Astrocyte of the hippocampus (primary cell): ENCODE results near the gene ANKRD11.
A peak's percentile ranks its signal among the peaks of the same experiment; 100 is the strongest.
"Not testable (repeated sequence)": the region's sequence is repeated elsewhere in the genome, so short reads cannot be mapped to it uniquely, and the experiment has no call there.

Experiments used
- DNase-seq: peaks from one replicate; pipeline ENCODE4 v3.0.0; 2011; ENCODE audit warnings: low read depth, low spot score

The ANKRD11 gene

DNA sequence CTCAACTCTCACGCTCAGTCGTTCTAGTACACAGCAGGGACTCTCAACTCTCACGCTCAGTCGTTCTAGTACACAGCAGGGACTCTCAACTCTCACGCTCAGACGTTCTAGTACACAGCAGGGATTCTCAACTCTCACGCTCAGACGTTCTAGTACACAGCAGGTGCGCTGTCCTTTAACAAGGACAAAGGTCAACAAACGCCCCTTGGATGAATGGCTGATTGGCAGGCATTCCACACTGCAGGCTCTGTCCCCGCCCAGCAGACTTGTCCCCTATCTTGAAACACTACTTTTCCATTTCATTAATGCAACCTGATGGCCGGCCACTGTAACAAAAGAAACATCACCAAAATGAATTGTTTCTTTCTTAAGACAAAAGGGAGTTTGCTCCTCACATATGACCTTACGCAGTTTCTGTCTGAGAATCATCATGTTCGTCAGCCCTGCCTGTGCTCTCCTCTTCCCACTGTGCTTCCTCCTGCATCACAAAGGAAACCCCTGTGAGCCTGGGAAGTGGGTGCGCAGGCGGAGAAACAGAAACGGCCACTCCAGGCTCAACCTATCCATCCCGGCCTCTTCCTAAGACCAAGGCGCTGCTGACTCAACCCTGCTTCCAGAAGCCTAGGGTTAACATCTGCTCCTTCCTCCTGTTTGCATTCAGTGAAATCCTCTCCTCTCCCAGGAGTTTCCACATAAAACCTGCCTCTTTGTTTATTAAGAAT lies 59.8 kb downstream of the ANKRD11 start:
- no peak for DNase-seq

DNA sequence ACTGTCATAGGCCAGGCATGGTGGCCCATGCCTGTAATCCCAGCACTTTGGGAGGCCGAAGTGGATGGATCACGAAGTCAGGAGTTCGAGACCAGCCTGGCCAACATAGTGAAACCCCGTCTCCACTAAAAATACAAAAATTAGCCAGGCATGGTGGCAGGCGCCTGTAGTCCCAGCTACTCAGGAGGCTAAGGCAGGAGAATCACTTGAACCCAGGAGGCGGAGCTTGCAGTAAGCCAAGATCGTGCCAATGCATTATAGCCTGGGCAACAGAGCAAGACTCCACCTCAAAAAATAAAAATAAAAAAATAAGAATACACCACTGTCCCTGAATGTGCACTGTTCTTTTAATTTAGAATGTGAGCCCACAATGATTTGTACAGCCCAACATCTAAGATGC lies 61.8 kb downstream of the ANKRD11 start:
- DNase-seq: not testable (repeated sequence)

DNA sequence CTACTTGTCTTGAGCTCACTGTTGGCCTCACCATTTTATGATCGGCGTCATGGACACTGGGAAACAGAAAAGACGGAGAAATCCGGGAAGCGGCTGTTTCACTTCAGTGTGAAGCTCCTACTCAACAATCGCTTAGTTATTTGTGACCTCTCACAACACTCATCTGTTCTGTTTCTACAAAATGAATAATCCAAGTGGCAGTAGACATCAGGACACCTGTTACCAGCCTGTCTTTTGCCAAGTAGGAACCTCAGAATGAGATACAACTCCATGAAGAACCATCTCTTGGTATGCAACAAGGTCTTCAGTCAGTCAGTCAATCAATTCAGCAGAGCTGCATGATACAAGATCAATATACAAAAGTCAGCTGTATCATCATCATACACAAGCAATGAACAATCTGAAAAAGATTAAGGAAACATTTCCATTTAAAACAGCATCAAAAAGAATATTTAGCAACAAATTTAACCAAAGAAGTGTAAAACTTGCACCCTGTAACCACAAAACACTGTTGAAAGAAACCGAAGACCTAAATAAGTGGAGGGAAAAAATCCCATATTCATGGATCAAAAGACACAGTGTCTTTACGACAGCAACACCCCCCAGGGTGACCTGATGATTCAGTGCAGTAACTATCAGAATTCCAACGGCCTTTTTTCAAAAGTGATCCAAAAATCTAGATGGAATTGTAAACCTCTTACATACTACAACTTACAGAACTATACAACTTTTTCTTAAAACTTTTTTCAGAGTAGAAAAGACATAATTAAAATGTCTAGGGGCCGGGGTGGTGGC lies 63.4 kb downstream of the ANKRD11 start:
- DNase-seq: peak; percentile 56

DNA sequence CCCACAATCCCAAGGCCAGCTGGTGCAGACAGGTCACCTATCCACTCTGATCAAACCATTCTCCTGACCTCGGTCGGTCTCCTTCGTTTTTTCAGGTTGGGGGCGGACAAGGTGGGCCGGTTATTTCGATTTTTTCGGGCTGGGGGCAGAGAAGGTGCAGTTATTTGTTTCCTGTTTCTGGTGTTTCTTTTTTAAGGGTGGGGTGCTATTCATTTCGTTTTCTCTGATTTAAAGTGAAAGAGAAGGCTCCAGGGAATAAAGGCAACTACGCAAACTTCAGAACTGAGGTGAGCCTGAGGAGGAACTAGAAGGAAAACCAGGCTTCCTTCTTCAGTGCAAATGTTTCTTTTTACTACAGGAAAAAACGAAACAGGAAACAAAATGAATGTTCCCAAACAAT lies 64.8 kb downstream of the ANKRD11 start:
- DNase-seq: no peak

DNA sequence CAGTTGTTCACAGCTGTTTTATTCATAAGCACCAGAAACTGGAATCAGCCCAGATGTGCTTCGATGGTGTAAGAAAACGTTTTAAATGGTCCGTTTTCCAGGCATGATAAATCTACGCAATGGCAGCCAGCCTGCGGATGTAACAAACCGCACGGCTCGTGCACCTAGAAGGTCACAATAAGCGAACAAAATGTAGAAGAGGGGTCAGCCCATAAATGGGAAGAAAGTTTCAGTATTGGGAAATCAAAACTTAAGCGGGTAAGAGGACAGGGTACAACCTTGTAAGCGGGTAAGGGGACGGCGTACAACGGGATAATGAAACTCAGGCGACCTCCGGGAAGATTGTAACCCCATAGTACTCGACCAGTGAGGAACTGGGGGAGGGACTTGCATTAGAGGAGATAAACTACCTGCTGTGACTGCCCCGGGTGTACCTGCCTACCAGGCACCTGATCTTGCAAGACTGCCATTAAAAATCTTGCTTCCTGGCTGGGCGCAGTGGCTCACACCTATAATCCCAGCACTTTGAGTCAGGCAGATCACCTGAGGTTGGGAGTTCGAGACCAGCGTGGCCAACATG lies 66.6 kb downstream of the ANKRD11 start:
- DNase-seq: no peak

DNA sequence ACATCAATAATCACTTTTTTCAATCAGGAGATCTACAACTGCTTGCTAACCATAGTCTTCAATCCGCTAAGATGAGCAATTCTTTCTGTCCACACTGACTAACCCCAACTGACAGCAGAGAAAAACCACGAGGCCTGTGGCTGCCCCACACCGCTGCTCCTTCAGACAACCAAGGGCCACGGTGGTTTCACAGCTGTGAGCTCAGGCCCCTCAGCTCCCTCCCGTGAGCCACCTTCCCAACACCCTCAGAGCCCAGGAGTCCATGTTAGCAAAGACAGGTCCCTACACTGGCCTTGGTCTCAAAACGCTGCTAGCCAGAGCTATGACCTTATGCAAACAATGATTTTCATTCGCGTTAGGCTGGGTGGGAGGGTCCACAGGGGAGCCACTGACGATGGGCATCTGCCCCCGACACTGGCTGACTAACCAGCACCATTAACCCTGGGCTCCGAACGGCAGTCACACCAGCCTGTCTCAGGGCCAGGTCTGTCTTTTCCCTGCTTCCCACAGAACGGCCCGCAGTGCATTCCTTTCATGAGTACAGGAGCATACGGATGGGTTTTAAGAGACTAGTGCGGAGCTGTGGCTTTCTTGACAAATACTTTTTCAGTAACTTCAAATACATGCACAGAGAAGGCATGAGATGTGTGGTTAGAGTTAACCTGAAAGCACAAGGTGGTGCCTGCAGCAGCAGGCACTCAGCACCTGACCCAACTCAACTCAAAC lies 67.3 kb downstream of the ANKRD11 start:
- peak; percentile 85 for DNase-seq

DNA sequence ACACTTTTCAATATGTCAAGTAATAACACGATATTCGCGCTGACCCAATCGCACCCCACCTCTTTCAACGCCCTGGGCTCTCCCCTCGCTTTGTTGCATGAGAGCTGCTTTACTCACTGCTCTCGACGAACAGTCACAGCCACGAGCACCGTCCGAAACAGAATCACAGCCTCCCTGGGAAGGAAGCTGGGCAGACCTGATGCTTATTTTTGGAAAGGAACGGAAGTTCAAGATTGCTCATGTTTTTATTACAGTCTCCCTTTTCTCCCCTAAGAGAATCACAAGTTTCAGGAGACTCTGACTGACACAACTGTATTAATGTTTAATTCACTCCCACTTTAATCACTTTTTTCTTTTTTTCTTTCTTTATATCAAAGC lies 67.8 kb downstream of the ANKRD11 start:
- peak; percentile 39 for DNase-seq

DNA sequence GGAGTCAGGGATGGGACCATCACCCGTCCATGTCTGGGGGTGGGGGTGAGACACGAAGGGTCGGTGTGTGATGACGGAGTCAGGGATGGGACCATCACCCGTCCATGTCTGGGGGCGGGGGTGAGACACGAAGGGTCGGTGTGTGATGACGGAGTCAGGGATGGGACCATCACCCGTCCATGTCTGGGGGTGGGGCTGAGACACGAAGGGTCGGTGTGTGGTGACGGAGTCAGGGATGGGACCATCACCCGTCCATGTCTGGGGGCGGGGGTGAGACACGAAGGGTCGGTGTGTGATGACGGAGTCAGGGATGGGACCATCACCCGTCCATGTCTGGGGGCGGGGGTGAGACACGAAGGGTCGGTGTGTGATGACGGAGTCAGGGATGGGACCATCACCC lies 69.1 kb downstream of the ANKRD11 start:
- not testable (repeated sequence) for DNase-seq

DNA sequence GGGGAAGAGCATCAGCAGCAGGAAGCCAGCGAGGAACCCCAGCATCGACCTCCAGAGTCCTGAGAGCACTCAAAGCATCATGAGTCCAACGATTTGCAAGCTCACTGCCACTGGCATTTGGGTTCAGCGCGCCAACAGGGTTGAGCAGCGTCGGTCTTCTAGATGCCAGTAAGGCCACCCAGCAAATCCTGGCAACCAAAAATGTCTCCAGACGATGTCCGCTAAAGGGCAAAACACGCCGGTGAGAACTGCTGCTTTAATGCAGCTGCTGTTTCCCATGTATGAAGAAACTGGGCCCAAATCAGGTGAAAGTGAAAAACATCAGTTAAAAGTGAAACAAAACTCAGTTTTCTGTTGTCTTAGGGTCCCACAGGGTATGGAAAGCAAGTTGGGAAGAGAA lies 70.2 kb downstream of the ANKRD11 start:
- DNase-seq: no peak

DNA sequence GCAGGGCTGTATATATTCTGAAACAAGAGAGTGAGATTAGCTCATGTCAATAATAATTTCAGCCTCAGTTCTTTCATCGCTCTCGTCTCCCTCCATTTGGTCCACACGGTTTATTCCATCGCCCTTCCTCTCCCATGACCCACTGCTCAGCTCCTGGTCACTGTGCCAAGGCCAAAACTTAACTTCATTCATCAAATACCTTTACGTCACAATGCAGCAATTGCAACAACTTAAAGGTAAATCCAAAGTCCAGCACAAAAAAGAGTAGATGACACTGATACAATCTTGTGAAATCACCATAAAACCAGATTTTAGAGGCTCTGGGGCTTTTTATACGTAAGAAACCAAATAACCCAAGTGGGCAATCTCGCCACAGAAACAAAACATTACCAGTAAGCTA lies 72.0 kb downstream of the ANKRD11 start:
- no peak for DNase-seq

DNA sequence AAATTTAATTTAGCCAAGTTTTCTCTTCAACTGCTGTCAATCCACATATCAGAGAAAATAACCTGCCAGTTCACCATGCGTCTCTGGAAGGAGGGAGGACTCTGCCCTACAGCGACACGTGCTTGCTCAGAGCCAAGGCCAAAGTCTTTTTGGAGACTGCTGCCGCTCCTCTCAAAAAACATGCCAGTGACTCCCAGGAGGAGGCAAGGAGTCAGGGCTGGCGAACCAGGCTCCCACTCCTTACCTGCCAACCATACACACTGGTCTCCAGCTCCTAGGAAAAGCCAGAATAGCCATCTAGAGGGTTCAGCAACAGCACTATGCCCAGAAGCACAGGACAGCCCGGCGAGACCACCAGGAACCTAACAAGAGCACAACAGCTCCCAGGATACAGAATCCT lies 73.0 kb downstream of the ANKRD11 start:
- no peak for DNase-seq

DNA sequence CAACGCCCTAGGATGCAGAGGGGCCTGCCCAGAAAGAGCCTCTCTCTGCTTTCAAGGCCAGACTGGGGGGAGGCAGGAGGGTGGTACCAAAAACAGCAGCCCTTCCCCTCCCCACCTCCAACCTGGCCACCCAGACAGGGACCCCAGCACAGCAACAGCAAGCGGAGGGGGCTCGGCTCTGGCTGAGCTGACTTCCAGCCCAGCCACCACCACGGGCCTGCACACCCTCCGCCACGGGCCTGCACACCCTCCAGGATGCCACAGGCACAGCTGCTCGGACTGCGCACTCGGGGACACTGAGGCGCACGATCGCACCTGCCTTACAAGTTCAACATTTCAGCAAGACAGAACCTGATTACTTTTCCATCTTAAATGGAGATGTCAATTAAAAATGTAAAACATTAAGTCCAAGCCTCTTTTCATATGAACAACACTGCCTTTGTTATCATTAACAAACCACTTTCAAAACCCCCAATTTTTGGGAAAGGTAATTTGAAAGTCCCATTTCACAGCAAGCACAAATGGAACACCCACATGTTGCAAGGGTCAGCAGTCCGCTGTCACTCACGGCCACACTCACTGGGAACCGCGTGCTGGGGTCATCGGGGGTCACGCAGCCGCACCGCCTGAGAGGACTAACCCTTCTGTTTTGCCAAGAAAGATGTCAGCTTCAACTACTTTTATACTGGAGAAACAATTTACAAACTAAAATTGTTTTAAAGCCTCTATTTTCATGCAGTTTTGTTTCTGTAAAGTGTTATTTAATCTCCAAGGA lies 76.4 kb downstream of the ANKRD11 start:
- DNase-seq: no peak

DNA sequence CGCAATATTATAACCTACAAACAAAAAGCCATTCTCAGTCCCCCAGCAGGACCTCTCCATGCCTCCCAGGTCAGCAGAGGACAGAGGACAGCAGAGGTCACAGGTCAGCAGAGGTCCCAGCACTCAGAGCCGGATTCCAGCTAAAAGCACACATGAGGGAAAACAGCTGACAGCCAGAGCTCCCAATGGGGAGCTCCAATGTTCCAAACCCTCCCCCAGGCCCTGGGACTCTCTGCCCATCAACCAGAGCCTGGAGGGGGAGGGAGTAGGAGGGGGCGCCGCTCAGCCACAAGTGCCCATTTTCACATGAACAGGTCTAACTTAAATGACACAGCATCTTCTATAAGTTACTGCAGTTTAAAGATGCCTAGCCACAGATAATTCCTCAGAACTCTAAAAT lies 77.5 kb downstream of the ANKRD11 start:
- DNase-seq: no peak

DNA sequence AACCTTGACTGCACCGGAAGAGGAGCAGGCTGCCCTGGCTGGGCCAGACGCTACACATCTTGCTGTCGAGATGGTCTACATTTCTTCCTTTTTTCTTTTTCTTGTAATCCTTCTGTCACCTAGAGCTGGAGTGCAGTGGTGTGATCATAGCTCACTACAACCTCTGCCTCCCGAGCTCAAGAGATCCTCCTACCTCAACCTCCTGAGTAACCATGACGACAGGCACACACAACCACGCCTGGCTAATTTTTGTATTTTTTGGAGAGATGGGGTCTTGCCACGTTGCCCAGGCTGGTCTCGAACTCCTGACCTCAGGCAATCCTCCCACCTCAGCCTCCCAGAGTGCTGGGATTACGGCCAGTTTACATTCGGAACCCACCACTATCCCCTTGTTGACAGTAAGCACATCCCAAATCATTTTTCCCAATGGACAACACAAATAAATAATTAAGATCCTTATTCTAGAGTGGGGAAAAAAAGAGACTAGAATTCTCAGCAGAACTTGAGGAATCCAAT lies 79.0 kb downstream of the ANKRD11 start:
- no peak for DNase-seq

DNA sequence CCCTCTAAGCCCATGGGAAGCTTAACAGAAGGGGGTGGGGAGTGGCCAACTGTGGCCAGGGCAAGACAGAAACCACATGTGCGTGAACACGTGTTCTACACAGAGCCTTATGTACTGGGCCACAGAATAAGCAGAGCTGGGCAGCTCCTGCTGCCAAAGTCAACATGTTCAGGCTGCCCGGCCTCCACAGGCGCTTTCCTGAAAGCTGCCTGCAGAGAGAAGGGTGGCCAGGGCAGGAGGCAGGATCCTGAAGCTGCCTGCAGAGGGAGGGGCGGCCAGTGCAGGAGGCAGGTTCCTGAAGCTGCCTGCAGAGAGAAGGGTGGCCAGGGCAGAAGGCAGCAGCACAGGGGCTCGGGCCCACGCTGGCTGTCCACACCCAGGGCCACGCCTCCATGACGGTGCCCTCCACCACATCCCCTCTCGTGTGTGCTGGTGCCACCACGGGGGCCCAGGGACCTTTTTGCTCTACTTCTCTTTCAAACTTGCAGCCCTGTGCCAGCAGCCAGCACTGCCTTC lies 79.5 kb downstream of the ANKRD11 start:
- peak; percentile 88 for DNase-seq

DNA sequence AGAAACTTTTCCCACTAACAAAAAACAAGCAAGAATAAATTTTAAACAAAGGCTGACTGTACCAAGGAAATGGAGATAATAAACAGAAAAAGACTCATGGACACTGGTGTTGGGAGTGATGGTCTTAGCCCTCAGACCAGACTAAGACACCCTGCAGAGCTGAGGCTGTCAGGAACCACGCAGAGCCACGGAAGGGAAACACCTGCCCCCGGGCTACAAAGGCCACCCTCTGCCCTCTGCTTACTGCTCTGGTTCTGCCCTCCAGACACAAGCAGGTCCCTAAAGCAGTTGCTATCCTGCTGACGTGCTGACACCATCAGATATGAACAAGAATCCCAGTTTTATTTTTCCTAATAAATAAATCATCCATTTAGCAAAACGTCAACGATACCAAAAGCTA lies 80.0 kb downstream of the ANKRD11 start:
- DNase-seq: no peak

DNA sequence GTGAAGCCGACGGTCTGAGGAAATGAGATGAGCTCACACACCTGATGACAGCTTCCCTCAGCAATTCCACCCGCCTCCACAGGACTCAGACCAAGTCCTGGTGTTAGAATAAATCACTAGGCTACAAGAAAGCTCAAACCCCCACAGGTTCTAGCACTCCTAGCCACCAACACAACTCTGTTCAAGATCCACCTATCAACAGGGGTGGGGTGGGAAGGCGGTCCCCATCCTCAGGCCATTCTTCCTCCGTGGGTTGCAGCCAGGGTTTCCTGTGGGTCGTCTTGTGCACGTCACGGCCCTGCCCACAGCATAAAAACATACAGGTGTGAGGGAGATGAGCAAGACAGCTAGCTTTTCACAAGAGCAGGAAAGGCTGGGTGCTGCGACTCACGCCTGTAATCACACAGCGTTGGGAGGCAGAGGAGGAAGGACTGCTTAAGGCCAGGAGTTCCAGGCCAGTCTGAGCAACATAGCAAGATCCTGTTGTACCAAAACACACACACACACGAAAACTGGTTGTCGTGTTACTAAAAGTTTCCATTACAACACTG lies 81.1 kb downstream of the ANKRD11 start:
- no peak for DNase-seq

DNA sequence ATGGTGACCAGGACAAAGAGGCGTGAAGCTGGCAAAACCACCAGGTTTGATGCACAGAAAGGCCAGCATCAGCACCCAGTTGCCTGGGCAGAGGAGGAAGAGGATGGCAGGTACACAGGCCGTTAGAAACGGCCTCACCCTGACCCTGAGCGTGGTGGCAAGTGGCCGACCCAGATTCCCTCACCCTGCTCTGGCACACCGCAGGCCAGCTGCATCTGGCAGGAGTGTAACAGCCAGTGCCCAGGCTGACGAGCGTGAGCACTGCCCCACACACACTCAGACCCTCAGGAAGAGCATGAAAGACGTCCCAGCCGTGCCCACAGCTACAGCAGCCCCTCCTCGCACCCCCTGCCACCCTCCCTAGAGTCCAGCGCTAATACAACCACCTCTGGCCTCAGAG lies 82.0 kb downstream of the ANKRD11 start:
- no peak for DNase-seq

DNA sequence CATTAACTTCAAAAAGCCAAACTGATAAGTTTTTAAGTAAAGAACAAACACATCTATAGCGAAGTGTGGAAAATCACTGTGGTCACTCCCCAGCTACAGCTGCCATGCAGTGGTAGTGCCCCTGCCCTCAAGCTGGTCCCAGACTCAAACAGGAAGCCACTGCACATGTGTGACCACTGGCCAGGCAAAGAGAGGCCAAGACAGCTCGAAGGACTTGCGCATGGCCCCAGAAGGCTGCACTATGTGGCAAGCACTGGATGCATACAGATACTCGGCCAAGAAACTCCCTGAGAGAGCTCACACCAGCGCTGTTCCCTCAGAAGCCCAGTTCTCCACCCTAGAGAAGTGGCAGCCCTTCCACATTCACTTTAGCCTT lies 82.4 kb downstream of the ANKRD11 start:
- DNase-seq: no peak

DNA sequence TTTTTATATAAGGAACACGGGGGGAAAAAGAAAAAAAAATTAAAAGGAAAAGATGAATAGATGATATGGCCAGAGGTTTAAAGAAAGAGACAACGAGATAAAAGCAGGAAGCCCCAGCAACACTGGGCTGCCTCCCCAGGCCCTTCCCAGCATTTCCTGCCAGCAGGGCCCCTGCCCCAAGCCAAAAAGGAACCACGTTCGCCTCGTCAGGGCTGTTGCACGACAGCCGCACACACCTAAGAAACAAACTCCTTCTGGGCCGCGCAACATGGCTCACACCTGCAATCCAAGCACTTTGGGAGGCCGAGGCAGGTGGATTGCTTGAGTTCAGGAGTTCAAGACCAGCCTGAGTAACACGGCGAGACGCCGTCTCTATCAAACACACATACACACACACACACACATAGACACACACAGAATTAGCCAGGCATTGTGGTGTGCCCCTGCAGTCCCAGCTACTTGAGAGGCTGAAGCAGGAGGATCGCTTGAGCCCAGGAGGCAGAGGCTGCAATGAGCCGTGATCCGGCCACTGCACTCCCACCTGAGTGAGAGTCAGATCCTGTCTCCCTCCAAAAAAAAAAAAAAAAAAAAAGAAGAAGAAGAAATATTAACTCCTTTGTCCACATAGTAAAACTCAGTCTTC lies 83.0 kb downstream of the ANKRD11 start:
- no peak for DNase-seq
